Measurements from ENCODE around the gene CITED4.

CITED4 gene

DNA sequence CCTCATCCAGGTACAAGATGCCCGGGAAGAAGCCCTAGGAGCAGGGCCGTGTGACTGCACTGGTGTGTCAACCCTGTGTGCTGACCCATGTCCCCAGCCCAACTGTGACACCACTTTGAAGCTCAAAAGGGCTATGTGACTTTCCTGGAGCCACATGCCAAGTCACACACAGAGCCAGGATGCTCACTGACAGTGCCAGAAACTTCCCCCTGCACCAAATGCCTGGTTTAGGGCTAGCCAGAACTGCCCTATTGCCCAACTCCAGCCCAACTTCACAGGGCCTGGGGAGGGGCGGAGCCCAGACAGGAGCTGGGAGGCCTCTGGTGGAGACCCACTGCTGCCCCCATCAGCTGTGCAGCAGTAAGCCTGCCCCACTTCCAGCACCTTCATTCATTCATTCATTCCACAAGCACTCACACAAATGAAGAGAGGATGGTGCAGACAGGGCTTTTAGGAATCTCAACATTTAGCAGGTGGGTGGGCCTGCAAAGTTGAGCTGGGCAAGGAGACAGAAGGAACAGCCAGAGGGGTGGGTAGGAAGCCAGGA lies 41.8 kb downstream of the CITED4 start:
- H3K27me3 ChIP-seq (ENCODE audit: control insufficient read depth, insufficient read depth, low read length), result peaks cover 26% of the 10 kb centered on the region
- no peak overlapping the region for H3K4me3 ChIP-seq (ENCODE audit: low read depth, low read length)
- no peaks in the 10 kb centered on the region for H3K36me3 ChIP-seq (ENCODE audit: control insufficient read depth, insufficient read depth, low read length)
- no peaks in the 10 kb centered on the region for H3K9me3 ChIP-seq (ENCODE audit: control insufficient read depth, insufficient read depth, low read depth, low read length)
- peaks cover 15% of the 10 kb centered on the region for H3K4me1 ChIP-seq (ENCODE audit: control insufficient read depth, insufficient read depth, low read length)
- no peak overlapping the region for H3K9ac ChIP-seq (ENCODE audit: low read length)
- no peak overlapping the region for H3K27ac ChIP-seq (ENCODE audit: low read depth, low read length)

DNA sequence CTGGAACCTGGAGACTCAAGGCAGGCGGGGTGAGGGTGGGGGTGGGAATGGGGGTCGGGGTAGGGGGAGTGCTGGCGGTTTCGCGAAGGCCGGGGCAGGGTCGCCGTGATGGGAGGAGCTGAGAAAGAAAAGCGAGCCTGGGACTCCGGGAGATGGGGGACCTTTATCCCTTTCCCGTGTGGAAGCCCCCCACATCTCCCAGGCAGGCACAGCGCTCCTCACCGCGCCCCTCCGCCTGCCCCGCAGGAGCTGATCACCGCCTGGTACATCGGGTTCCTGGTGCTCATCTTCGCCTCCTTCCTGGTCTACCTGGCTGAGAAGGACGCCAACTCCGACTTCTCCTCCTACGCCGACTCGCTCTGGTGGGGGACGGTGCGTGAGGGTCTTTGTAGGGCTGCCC lies 43.1 kb downstream of the CITED4 start:
- H3K9me3 ChIP-seq (ENCODE audit: control insufficient read depth, insufficient read depth, low read depth, low read length), result no peaks in the 10 kb centered on the region
- H3K27me3 ChIP-seq (ENCODE audit: control insufficient read depth, insufficient read depth, low read length), result peaks cover 26% of the 10 kb centered on the region
- H3K27ac ChIP-seq (ENCODE audit: low read depth, low read length), result no peak overlapping the region
- peak overlapping the region; percentile 62 for H3K4me3 ChIP-seq (ENCODE audit: low read depth, low read length)
- H3K9ac ChIP-seq (ENCODE audit: low read length), result no peak overlapping the region
- H3K4me1 ChIP-seq (ENCODE audit: control insufficient read depth, insufficient read depth, low read length), result peaks cover 3% of the 10 kb centered on the region; the same call in 1 of the 2 replicates
- no peaks in the 10 kb centered on the region for H3K36me3 ChIP-seq (ENCODE audit: control insufficient read depth, insufficient read depth, low read length)

DNA sequence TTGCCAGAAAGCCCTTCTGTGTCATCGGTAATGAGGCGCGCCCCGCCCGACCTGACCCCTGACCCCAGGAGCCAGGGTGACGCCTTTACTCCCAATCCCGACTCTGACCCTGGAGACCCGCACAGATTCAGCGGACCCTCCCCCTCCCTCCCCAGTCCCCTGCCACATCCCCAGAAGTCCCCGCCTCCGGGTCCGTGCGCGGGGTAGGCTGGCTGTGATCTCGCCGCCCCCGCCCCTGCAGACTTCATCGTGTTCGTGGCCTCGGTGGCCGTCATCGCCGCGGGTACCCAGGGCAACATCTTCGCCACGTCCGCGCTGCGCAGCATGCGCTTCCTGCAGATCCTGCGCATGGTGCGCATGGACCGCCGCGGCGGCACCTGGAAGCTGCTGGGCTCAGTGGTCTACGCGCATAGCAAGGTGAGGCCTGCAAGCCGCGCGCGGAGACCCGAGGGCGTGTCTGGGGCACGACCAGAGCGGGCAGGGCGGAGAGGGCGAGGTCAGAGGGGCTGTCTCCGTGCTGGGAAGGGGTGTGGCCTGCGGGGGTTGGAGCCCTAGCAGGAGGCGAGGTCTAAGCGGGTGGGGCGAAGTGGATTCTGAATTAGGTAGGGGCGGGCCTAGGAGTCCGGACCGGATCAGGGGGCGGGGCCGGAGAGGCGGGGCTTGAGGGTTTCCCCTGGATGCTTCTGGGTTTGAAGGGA lies 43.8 kb downstream of the CITED4 start:
- Histone ChIP-seq H3K4me1 (ENCODE audit: control insufficient read depth, insufficient read depth, low read length) (peaks cover 2% of the 10 kb centered on the region; the same call in 1 of the 2 replicates), H3K9ac (ENCODE audit: low read length) (no peak overlapping the region), H3K4me3 (ENCODE audit: low read depth, low read length) (peak overlapping the region; percentile 62), H3K27ac (ENCODE audit: low read depth, low read length) (no peak overlapping the region), H3K27me3 (ENCODE audit: control insufficient read depth, insufficient read depth, low read length) (peaks cover 26% of the 10 kb centered on the region), H3K9me3 (ENCODE audit: control insufficient read depth, insufficient read depth, low read depth, low read length) (no peaks in the 10 kb centered on the region), H3K36me3 (ENCODE audit: control insufficient read depth, insufficient read depth, low read length) (no peaks in the 10 kb centered on the region)

GRCh38 chr1:40817791-40818263 lies 44.3 kb downstream of the CITED4 start:
- peaks cover 26% of the 10 kb centered on the region for H3K27me3 ChIP-seq (ENCODE audit: control insufficient read depth, insufficient read depth, low read length)
- no peaks in the 10 kb centered on the region for H3K9me3 ChIP-seq (ENCODE audit: control insufficient read depth, insufficient read depth, low read depth, low read length)
- peak overlapping the region; percentile 62 for H3K4me3 ChIP-seq (ENCODE audit: low read depth, low read length)
- H3K4me1 ChIP-seq (ENCODE audit: control insufficient read depth, insufficient read depth, low read length), result peaks cover 2% of the 10 kb centered on the region; the same call in 1 of the 2 replicates
- no peak overlapping the region for H3K9ac ChIP-seq (ENCODE audit: low read length)
- H3K36me3 ChIP-seq (ENCODE audit: control insufficient read depth, insufficient read depth, low read length), result no peaks in the 10 kb centered on the region
- H3K27ac ChIP-seq (ENCODE audit: low read depth, low read length), result no peak overlapping the region

DNA sequence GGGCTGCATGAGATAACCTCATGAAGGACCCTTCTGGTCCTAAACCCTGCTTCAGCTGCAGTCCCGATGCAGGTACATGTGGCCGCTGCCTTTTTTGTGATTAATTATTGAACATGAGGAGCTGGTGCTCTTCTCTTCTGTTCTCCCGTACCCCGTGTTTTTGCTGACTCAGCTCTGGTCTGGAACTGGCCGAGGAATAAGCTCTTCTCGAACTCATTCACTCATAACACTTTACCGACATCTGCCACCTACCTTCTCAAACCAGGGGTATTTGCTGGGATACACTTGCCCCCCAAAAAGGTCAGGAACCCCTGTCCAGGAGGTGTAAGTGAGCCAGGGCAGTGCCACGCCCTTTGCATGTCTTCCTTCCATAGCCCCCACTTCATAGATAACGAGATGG lies 46.7 kb downstream of the CITED4 start:
- no peaks in the 10 kb centered on the region for H3K9me3 ChIP-seq (ENCODE audit: control insufficient read depth, insufficient read depth, low read depth, low read length)
- peaks cover 2% of the 10 kb centered on the region; the same call in 1 of the 2 replicates for H3K4me1 ChIP-seq (ENCODE audit: control insufficient read depth, insufficient read depth, low read length)
- H3K9ac ChIP-seq (ENCODE audit: low read length), result no peak overlapping the region
- H3K27me3 ChIP-seq (ENCODE audit: control insufficient read depth, insufficient read depth, low read length), result peaks cover 26% of the 10 kb centered on the region
- H3K27ac ChIP-seq (ENCODE audit: low read depth, low read length), result no peak overlapping the region
- no peak overlapping the region for H3K4me3 ChIP-seq (ENCODE audit: low read depth, low read length)
- no peaks in the 10 kb centered on the region for H3K36me3 ChIP-seq (ENCODE audit: control insufficient read depth, insufficient read depth, low read length)

All from HUES6 (cell line).